ENCODE data around the gene CCDC197.

Gene CCDC197

GRCh38 chr14:93977790-93978581 lies 19.1 kb upstream of the CCDC197 start:
- DNase-seq (ENCODE audit: low spot score) = no peak

- DNase-seq (ENCODE audit: low spot score) = no peak
Observed at GRCh38 chr14:93978735-93979134, 18.4 kb upstream of the CCDC197 start.

GRCh38 chr14:93980456-93981201 lies 16.5 kb upstream of the CCDC197 start:
- DNase-seq (ENCODE audit: low spot score) = no peak

- DNase-seq (ENCODE audit: low spot score) = no peak
Observed at GRCh38 chr14:93981316-93982229, 15.5 kb upstream of the CCDC197 start.

- no peak for DNase-seq (ENCODE audit: low spot score)
Observed at GRCh38 chr14:93982230-93983007, 14.7 kb upstream of the CCDC197 start.

- no peak for DNase-seq (ENCODE audit: low spot score)
Observed at GRCh38 chr14:93984070-93984469, 13.0 kb upstream of the CCDC197 start.

- no peak for DNase-seq (ENCODE audit: low spot score)
Observed at GRCh38 chr14:93984987-93985410, 12.1 kb upstream of the CCDC197 start.

GRCh38 chr14:93986955-93987354 lies 10.1 kb upstream of the CCDC197 start:
- DNase-seq (ENCODE audit: low spot score) = no peak

GRCh38 chr14:93987376-93987775 lies 9.7 kb upstream of the CCDC197 start:
- no peak for DNase-seq (ENCODE audit: low spot score)

- DNase-seq (ENCODE audit: low spot score) = no peak
Observed at GRCh38 chr14:93987815-93988476, 9.2 kb upstream of the CCDC197 start.

- DNase-seq (ENCODE audit: low spot score) = no peak
Observed at GRCh38 chr14:93989939-93990338, 7.2 kb upstream of the CCDC197 start.

GRCh38 chr14:93991212-93991611 lies 5.9 kb upstream of the CCDC197 start:
- DNase-seq (ENCODE audit: low spot score) = no peak

GRCh38 chr14:93991649-93992048 lies 5.5 kb upstream of the CCDC197 start:
- DNase-seq (ENCODE audit: low spot score) = no peak

- DNase-seq (ENCODE audit: low spot score) = no peak
Observed at GRCh38 chr14:93993382-93993781, 3.7 kb upstream of the CCDC197 start.

- no peak for DNase-seq (ENCODE audit: low spot score)
Observed at GRCh38 chr14:93994919-93995682, 2.0 kb upstream of the CCDC197 start.

- DNase-seq (ENCODE audit: low spot score) = no peak
Observed at GRCh38 chr14:93996130-93996695, 888 bp upstream of the CCDC197 start.

GRCh38 chr14:93997916-93998870 lies 1.1 kb downstream of the CCDC197 start:
- DNase-seq (ENCODE audit: low spot score) = no peak

- DNase-seq (ENCODE audit: low spot score) = no peak
Observed at GRCh38 chr14:93998871-93999403, 1.8 kb downstream of the CCDC197 start.
